Measurements from ENCODE around the gene PMEPA1.

Gene PMEPA1

DNA sequence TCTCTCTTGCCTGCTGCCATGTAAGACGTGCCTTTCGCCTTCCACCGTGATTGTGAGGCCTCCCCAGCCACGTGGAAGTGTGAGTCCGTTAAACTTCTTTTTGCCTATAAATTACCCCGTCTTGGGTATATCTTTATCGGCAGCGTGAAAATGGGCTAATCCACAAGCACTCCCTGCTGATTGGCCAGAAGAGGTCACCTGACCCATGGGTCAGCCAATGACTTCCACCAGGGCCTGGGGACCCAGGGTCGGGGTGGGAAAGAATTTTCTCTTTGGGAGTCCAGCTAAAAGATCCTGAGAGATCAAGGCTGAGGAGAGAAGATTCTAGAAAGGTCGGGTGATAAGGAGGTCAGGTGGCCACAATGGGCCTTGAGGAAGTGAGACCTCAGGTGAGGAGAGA is 106.7 kb downstream of the PMEPA1 start:
- no peak for DNase-seq

DNA sequence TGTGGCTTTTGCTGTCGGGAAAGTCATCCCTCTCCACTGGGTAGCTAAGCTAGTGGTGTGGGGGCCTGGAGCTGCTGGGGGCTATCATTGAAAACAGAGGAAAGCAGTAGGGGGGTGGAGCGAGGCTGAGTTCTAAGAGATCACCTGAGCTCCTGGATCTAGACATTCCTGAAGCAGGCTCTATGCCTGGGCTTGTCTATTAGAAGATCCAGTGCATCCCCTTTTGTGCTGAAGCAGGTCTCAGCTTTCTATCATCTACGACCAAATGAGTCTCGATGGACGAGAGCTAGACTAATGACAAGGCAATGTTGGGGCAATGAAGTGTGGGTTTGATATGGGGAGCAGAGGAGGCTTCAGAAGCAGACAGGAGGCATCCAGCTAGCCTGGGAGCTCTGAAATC is 108.1 kb downstream of the PMEPA1 start:
- DNase-seq: no peak

DNA sequence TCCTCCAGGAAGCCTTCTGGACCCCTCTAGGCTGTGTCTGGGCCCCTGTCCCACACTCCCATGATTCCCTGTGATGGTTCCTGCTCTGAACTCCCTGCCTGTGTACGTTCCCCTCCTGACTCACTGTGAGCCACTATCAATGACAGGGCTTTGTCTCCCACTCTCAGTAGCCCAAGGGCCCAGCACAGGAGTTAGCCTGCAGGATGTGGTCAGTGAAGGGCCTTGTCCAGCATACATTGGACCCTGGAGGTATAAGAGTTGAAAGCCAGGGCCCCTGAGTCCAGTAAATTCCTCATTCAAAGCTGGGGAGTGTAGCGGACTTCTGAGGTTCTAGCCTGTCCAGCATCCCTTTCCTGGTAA is 108.6 kb downstream of the PMEPA1 start:
- no peak for DNase-seq

DNA sequence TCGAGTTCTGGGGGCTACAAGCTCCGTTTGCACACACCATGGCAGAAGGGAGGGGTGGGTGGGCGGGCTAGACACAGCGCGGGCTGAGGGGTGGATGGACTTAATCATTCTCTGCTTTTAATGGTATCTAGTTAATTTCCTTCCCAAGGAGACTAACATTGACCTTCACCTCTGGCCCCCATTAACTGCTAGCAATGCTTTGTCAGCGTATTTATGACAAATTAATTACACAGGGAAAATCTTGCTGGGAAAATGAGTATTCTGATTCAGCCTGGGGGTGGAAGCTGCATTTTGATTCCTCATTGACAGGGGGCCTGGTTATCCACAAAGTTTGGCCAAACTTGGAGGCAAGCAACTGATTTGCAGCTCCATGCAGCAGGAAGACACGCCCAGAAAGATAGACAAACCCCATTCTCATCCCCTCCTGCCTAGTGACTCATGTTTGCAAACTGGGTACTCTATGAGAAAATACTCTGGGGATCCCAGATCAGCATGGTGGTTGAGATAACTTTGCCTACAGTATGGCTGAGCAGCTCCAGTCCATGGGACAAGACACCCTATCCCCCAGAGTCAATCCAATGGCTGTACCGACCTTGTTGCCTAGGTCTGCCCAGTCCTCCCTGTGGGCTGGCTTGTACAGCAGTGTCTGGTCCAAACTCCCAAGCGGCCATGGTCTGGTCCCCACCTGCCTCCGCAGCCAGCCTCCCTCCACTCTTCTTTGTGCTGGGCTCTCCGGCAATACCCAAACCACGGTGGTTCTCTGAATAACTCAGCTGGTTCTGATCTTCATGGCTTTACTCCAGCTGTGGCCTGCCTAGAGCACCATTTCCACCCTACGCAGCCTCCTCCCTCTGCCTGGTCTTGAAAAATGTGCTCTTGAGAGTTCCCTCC is 109.2 kb downstream of the PMEPA1 start:
- DNase-seq: no peak

DNA sequence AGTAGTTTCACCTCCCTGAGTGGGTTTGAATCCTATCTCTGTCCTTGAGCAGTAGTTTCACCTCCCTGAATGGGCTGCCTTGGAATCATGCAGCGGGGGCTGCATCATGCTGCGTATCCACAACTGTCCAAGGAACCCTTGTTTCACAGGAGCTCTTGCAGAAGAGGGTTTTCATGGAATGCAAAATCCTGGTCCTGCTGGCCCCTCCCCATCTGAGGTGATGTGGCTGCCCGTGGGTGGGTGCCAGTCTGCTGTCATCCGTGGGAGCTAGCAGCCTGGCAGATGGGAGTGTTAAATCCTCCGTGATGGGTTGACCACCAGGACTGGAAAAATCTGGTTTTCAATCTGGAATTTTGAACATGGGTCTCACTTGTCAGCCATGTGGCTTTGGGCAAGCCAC is 111.3 kb downstream of the PMEPA1 start:
- no peak for DNase-seq
